ENCODE data around the gene ATP1A1.

The ATP1A1 gene

DNA sequence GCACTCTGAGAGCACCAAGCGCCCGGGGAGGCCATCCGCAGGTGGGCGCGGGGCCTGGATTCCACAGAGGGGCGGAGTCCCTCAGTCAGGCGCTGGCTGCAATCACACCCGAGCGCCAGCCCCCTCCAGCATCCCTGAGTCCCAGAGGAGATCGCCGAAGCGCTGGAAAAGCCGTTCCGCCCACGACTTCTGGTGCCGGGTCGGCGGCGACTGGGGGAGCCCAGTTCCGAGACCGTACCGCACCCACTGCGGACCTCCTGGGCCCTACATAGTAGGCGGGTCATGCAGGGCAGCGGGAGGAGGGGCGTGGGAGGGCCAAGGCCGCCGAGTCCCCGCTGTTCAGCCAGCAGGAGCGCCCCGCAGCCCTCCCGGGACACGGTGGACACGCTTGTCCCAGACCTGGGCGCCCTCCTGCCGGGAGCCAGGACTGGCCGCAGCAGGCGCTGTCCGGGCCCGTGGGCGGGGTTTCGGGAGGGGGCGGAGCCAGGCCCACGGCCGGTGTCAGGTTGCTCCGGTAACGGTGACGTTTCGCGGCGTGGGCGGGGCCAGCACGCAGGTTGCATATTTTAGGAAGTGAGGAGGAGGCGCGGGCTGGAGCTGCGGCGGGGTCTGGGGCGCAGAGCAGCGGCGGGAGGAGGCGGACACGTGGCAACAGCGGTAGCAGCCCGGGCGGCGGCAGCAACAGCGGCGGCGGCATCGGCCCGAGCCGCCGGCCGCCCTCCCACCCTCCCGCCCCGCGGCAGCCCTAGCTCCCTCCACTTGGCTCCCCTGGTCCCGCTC, at the start of gene ATP1A1:
TSS of gene ATP1A1 (plus strand) at position 594 of the 780 bp plus-strand sequence. CDS start 268 bp downstream, outside the sequence.
- peak; percentile 98 for DNase-seq

DNA sequence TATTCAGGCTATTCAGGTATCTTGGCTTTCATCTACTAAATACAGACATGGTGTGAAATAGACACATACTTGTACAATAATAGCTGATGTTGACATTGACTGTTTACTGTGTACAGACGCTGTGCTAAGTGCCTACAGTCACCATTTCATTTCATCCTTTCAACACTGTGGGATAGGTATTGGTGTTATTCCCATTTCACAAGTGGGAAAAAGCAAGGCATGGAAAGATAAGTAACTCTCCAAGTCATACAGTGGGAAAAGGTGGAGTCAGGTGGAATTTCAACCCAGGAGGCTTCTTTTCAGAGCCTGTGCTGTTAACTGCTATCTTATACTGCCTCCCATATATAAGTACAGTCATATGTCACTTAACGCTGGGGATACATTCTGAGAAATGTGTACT, 49.6 kb upstream of the ATP1A1 start:
- no peak for DNase-seq

DNA sequence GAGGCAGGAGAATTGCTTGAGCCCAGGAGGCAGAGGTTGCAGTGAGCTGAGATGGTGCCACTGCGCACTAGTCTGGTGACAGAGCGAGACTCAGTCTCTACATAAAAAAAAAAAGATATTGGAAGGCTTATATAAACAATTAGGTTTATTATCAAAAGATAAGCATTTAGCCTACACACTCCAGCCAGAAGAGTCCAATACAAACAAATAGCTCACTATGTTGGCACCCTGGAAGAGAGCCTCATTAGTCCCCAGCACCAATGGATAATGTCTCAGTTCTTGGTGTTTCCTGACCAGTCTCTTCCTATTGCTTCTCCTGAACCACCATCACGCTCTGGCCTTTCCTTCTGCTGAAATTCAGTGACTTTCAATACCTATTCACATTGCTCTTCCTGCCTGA, 48.6 kb upstream of the ATP1A1 start:
- DNase-seq: no peak

DNA sequence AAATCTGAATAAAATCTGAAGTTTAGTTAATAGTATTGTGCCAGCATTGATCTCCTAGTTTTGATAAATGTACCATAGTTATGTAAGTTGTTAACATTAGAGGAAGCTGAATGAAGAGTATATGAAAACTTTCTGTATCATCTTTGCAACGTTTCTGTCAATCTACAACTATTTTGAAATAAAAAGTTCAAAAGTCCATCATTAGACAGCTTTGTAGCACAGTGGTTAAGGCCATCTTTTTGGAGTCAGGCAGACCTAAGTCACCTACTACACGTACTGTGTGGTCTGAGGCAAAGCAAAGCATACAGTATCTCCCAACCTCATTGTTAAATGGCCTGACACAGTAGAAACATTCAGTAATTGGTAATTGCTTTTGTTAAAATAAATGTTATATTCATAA, 47.9 kb upstream of the ATP1A1 start:
- no peak for DNase-seq

DNA sequence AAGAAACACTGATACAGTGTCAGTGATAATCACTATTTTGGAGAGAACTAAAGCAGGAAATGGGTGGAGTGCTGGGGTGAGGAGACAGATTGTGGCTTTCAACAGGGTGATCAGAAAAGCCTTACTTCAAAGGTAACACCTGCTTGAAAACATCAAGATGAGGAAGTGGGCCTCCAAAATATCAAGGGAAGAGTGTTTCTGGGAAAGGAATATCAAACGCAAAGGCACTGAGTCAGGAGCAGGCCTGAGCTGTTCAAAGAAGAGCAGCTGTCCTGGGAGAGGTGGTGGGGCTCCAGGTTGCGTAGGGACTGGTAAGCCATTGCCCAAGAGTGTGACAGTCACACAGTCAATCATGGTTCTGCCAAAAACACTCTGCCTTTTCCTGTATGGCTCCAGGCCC, 47.1 kb upstream of the ATP1A1 start:
- DNase-seq: no peak

DNA sequence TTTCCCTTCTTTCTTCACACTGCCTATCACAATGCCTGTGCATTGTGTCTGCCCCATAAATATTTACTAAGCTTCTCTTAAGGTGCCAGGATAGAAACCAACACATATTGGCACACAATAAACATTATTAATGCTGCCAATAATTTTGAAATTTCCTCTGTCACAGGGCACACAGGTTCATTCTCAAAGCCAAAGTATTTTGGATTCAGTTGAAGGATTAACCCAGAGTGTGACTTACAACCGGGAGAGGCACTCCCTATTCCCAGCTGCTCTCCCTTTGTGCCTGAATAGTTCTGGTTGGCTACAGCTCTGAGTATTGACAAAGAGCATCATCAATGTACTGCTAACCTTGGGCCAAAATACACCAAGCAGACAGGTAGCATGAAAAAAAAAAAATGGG, 46.6 kb upstream of the ATP1A1 start:
- no peak for DNase-seq

DNA sequence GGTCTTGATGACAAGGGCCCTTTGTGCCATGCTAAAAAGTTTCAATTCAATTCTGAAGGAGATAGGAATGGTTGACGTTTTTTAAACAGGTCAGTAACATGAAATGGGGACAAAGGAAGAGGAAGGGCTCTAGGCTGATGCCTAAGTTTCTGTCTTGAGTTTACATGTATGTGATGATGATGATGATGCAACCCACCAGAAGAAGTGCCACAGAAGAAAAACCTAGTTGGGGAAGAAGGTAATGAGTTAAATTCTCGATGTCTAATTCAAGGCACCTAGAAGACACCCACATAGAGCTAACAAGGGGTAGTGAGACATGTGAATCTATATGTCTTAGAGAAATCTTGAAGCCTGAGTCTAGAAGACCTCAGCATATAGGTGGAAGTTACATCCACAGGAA, 44.4 kb upstream of the ATP1A1 start:
- DNase-seq: no peak

DNA sequence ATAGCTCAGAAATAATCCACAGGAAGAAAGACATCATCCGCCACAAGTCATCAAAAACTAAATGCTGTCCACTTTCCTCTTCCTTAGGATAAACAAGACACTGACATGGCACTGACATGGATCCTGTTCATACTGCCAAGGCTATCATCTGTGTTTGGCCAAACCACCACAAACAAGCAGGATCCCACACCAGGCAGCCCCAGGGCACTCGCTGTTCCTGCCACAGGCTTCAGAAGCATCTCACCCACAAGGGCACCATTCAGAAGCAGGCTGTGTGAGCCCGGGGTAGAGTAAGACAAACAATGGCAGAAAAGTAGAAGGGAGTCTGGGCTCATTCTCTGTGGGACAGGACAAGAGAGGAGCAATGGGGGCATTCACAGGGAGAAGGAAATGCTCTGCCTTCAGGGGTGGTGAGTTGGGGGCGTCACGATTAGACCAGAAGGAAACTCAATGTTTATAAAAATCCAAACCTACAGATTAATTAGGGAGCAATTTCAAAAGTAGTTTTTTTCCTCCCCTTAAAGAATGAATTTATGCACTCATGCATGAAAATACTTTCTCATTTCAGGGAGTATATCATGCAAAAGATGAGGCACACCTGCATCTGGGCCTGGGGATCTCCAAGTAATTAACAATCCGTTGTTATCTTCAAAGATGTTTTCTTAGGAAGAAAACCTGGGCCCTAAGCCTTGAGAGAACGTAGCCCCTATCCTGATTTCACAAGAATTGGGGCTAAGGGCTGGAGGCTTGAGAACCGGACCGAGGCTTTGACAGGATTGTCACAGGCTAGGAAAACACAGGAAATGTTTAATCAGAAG, 43.3 kb upstream of the ATP1A1 start:
- no peak for DNase-seq

DNA sequence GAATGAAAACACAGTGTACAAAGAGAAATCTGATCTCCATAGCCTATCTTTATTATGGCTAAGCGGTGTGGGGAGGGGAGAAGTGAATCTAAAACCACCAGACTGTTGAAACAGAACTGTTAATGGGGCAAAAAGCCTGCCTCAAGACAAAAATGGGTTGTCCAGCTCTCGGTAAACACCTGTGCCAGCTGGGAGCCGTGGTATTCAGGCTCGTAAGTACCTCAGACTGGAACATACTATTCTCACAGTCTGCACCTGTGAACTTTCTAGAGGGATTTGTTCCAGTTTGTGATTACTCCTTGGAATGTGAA, 42.7 kb upstream of the ATP1A1 start:
- DNase-seq: no peak

DNA sequence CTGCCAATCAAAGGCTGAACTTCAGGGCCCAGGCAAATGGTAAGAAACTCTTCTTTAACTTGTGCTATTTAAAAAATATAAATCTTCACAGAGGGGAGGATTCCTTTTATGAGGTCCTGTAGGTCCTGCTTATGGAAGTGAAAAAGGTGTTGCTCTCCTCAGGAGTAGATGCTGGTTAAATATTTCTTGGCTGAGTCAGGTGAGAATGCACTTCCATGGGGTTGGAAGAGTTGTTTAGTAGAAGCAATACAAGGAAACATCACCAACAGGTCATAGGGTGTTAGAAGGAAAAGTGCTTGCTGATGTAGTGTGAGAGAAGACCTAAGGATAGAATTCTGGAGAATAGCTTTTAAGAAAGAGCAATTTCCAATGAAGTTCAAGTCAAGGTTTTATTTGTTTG, 42.2 kb upstream of the ATP1A1 start:
- DNase-seq: no peak

DNA sequence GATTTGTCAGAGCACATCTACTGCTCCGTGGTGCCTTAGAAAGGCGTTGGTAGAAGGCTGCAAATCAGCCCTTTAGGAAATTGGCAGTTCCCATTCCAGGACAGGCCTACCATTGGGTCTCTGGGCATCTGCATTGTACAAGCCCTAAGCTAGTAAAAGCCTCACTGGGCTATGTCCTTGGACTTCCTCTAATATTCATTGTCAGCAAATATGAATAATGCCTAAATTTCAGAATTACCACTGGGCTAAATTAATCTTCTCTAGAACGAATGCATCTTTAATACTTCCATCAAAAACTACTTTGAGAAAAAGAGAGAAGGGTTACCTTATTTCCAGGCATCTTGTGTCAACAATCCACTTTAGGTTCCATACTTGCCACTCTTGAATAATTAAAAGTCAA, 41.5 kb upstream of the ATP1A1 start:
- no peak for DNase-seq

DNA sequence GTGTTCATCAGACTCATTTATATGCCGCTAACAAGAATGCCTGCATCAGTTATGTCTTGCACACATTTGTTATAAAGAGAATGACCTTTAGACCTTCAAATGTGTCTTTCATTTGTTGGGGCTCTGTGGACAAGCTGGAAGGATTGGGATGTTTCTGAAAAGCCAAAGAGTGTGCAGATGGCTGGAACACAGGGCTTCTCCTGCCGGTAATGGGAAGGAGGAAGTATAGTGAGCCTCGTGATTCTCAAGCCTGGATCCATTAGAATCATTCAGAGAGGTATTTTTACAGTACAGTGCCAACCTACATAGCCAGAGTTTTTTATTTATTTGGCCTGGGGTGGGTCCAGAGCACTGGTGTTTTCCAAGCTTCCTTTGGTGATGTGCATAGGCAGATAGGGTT, 40.6 kb upstream of the ATP1A1 start:
- no peak for DNase-seq

DNA sequence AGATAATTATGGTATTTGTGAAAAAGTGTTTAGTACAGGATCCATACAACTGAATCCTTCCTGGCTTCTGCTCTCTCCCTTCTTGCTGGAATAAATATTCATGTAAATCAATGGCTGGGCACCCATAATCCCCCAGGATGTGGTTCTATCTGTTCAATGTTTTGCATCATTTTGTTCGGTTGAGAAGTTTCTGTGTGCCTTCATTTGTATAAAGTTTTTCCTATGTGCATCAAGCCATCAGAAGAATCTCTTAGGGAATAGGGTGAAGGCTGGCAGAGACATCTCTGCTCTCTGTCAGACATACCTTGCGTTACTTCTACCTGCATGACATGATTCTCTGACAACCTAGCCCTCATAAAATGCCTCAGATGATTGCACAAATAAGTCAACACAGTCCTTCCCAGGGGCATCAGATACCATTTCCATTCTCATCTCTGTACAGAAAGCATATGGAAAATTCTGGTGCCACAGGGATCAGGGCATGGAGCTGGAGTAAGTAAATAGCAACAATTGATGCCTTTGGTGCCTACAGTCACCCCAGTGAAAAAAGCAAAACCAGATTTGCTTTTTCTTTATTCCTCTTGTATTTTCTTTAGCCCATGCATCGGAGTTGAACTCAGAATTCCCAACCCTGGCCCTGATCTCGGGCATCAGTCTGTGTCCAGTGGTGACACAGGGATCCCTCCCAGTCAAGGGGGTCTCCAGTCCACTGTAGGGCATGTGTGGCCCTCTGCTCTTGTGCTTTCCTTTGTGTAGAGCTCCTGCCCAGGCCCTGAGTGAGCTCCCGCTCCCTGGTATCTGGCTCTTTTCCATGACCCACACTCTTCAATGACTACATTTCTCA, 39.7 kb upstream of the ATP1A1 start:
- DNase-seq: no peak

DNA sequence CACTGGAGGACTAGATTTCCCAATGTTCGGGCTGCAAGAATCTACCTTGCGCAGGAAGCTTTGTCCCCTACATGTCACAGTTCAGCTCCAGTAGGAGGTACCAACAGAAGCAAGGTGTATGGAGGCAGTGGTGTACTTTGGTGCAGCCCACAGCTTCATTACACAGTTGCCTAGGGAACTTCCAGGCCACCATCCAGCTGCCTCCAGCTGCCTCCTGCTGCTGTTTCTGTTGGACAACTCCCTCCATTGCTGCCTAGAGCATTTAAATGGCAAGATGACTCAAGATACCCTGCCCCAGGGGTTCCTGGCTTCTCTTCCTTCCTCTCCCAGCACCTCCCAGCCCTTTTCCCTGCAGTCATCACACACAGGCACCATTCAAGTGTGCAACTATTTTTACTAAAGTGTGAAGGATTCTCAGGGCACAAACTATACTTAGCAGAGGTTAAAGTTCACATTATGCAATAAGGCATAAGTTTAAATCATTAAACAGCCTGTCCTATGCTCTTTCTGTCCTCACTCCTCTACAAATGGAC, 39.0 kb upstream of the ATP1A1 start:
- DNase-seq: no peak

DNA sequence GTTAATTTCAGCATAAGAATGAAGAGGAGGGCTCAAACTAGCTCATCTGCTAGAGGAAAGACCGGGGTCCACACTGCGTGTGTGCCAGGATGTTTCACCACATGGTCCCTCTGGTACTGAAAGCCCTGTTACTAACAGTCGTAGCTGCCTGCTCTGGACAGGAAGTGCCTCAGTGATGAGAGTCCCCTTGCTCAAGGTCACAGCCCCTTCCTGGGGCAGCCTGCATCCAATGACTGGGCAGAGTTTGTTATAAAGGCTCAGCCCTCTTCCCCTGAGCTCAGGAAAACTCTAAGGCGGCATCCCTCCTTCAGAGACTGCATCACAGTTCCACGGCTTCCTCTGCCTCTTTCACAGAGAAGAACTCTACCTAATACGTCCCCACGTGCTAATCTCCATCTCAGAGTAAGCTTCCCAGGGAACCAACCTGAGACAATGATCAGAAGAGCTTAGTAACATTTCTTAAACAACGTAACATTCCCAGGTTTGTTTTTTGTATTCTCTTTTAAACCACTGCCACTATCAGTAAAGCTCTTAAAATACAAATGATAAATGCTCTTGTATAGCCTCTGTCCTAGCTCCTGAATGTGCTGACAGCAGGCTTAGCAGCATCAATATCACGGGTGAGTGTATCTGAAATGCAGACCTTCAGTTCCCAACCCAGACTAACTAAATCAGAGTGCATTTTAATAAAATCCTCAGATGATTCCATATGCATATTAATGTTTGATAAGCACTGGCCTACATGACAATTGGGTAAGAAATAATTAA, 38.0 kb upstream of the ATP1A1 start:
- no peak for DNase-seq

DNA sequence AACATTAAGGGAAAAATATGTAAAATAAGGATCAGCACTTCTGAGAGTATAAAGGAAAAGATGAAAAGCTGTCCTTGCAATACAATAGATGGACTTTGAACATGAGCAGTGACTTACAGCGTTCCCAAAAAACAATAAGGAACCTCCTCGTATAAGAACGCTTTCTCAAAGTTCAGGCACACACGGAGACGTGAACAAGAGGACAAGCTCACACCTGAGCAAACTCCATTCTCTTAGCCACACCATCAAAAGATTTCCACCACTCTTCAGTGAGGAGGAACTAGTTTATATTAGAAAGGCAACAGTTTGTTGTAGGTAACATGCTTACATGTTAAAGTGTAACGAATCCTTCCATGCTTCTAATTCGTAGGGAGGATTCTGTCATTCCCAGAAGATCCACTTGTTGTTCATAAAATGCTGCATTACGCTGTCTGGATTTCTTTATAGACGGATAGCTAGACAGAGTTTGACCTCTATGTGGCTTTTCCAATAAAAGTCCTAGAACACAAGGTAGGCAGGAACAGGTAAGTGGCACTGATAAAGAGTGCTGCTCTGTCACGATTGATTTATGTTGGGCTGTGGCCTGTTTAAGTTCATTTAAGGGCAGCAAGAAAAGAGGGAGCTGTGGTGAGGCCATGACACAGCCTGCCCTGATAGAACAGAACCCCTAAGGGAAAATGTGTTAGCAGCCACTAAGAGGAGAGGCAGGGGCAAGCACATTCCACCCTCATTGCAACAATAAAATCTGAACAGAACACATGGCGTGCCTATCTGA, 37.0 kb upstream of the ATP1A1 start:
- DNase-seq: no peak

DNA sequence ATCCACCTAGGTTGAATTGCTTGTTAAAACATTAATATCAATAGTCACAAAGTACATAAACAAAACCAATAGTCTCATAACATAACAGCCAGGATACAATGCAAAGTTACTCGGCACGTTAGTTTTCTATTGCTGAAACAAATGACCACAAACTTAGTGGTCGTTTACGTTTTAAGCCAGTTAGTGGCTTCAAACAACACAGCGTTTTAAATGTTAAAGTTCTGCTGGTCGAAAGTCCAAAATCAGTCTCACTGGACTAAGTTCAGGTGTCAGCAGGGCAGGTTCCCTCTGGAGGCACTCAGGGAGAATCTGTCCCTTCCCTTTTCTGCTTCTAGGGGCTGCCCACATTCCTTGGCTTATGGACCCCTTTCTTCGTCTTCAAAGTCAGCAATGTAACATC, 35.6 kb upstream of the ATP1A1 start:
- DNase-seq: no peak

DNA sequence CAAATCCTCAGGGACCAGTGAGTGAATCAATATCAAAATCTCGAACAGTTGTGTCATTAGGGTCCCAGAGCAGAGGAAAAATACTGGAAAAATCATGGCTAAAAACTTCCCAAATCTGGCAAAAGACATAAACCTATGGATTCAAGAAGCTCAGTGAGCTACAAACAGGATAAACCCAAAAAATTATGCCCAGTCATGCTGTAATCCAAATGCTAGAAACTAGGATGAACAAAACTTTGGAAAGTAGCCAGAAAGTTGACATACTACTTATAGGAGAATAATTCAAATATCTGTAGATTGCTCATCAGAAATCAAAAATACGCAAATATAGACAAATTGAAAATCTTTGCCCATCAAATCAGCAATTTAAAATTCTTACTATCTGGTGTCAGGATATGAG, 34.6 kb upstream of the ATP1A1 start:
- no peak for DNase-seq

DNA sequence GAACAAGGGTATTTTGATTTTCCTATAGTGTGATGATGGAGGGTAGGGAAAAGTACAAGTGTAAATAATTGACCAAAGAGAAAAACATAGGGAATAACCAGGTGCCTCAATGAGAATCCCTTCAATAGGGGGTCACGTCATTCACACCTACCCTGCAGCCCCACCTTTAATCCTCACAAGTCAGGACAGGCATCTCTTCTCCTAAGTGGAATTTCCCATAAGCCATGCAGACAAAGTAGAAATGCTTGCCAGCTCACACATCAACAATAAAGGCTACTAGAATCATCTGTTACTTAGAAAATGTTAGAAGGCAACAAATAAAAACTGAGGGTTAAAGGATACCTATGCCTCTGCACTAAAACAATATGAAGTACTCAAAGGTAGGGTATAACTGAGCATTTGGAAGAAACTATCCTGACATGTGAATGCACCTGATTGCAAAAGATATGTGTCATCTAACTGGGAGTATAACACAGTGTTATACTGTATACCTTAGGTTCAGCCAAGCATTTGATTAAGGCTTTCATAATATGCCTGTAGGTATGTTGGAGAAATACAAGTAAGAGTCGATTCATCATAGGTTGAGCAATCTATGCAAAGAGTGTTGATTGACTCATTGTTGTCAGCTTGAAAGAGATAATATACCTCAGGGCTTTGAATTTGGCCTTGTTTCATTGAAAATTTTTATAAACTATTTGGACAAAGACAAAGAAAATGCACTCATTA, 32.4 kb upstream of the ATP1A1 start:
- DNase-seq: no peak

DNA sequence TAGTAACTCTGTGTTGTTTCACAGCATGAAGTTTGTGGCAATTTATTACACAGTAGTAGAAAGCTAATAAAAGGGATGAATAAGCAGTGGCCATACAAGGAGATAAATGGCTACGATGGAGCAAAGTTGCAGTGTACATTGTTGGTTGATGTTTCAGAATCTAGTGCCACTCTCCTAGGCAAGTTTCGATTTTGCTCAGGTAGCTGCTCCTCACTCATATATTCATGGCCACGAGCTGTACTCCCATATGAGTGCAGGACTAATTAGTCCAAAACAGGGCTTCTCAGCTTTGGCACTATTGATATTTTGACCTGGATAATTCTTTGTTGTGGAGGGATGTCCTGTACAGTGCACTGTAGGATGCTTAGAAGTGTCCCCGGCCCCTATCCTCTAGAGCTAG, 30.0 kb upstream of the ATP1A1 start:
- DNase-seq: no peak

DNA sequence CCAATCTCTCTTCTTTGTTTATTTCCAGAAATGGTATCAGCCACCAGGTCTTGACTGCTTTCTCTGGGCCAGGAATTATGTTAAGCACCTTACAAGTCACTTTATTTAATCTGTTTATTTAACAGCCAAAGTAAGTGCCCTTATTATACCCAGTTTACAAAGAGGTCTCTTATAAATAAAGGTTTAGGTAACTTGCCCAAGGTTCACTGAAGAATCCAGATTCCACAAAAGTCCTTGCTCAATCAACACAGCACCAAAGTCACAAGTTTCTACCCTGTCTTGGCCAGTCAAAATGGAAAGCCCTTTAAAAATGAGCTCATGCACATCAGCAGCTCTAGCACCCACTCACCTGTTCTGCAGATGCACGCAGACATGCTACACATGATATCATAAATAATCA, 28.0 kb upstream of the ATP1A1 start:
- DNase-seq: no peak
